Calu3 (cell line): ENCODE results near the gene C12orf56. TPM values are rescaled to one million over a fixed set of nuclear protein-coding genes. Genes with fewer than 3 reads are reported as not detected.

Experiments
- BruUV-seq: library from RNA; stranded (reverse); fragments of 400-500 nt; replicated peaks from 2 replicates; lab custom pipeline; 2021; lab: Mats Ljungman, UMichigan
- CTCF ChIA-PET: fragments of 300-600 bp; sonication (Branson Sonifier 250); formaldehyde crosslinking; loops from one replicate; lab custom pipeline; 2022; ENCODE audit warnings: antibody characterized with exemption; lab: Charles Lee
- DNase-seq: peaks from one replicate; pipeline ENCODE4 v3.0.0; 2022
- H3K27ac Mint-ChIP-seq: one replicate; pipeline ENCODE4 v1.8.0; 2022; ENCODE audit warnings: mixed read lengths; ENCODE audit not compliant: unreplicated experiment
- H3K27me3 Mint-ChIP-seq: one replicate; pipeline ENCODE4 v1.8.0; 2022; ENCODE audit warnings: mixed read lengths; ENCODE audit not compliant: unreplicated experiment
- H3K36me3 Mint-ChIP-seq: one replicate; pipeline ENCODE4 v1.8.0; 2022; ENCODE audit warnings: mild to moderate bottlenecking, moderate library complexity, mixed read lengths; ENCODE audit not compliant: insufficient read depth, unreplicated experiment
- H3K4me1 Mint-ChIP-seq: one replicate; pipeline ENCODE4 v1.8.0; 2022; ENCODE audit warnings: mild to moderate bottlenecking, low read depth, mixed read lengths; ENCODE audit not compliant: unreplicated experiment
- H3K4me3 Mint-ChIP-seq: one replicate; pipeline ENCODE4 v1.8.0; 2022; ENCODE audit warnings: mild to moderate bottlenecking, low read depth, moderate library complexity, mixed read lengths; ENCODE audit not compliant: unreplicated experiment
- H3K9me3 Mint-ChIP-seq: one replicate; pipeline ENCODE4 v1.8.0; 2022; ENCODE audit warnings: low read depth, mixed read lengths; ENCODE audit not compliant: unreplicated experiment
- CTCF ChIP-seq: fragments of 200-600 bp; IDR thresholded peaks from one replicate; pipeline ENCODE4 v1.8.0; 2022; ENCODE audit warnings: antibody characterized with exemption; ENCODE audit not compliant: unreplicated experiment
- intact Hi-C: fragments of 100-400 bp; cut with micrococcal nuclease; formaldehyde crosslinking; loops from one replicate; pipeline ENCODE4 v1.10.0; 2022; ENCODE audit not compliant: unreplicated experiment
- total RNA-seq: library from RNA; stranded (reverse); gene quantifications from 2 replicates; pipeline ENCODE4 v1.2.3, GENCODE V29; 2022

Gene C12orf56
- total RNA-seq, 1 experiment from 2014 or later = 4.7 TPM

GRCh38 chr12:64237382-64237781 is 153.2 kb downstream of the C12orf56 start:
- BruUV-seq = no TSS peak
- Mint-ChIP-seq H3K4me3 (no peak overlapping the region), H3K27ac (no peak overlapping the region), H3K27me3 (no peaks in the 10 kb centered on the region), H3K36me3 (no peaks in the 10 kb centered on the region), H3K4me1 (no peaks in the 10 kb centered on the region), H3K9me3 (no peaks in the 10 kb centered on the region)
- CTCF ChIA-PET = interaction anchor here (1.2 kb wide), 1 partner anchor 398 kb away, joined by 3 read pairs; no protein-coding TSS in a partner anchor
- DNase-seq = no peak
- intact Hi-C loops = no loop called here
- TF ChIP-seq CTCF = no peak

GRCh38 chr12:64236549-64236948 is 154.0 kb downstream of the C12orf56 start:
- H3K4me1 Mint-ChIP-seq = no peaks in the 10 kb centered on the region
- BruUV-seq = no TSS peak
- CTCF ChIA-PET = interaction anchor here (1.1 kb wide), 1 partner anchor 397 kb away, joined by 4 read pairs; no protein-coding TSS in a partner anchor
- no peak overlapping the region for H3K4me3 Mint-ChIP-seq
- H3K9me3 Mint-ChIP-seq = no peaks in the 10 kb centered on the region
- H3K27ac Mint-ChIP-seq = no peak overlapping the region
- DNase-seq = no peak
- intact Hi-C loops = no loop called here
- H3K27me3 Mint-ChIP-seq = no peaks in the 10 kb centered on the region
- H3K36me3 Mint-ChIP-seq = no peaks in the 10 kb centered on the region
- TF ChIP-seq CTCF = no peak

- no peak overlapping the region for H3K4me3 Mint-ChIP-seq
- DNase-seq = no peak
- no TSS peak for BruUV-seq
- no peaks in the 10 kb centered on the region for H3K9me3 Mint-ChIP-seq
- H3K27ac Mint-ChIP-seq = no peak overlapping the region
- no peak for TF ChIP-seq CTCF
- no peaks in the 10 kb centered on the region for H3K36me3 Mint-ChIP-seq
- no peaks in the 10 kb centered on the region for H3K27me3 Mint-ChIP-seq
- CTCF ChIA-PET = interaction anchor here (0.5 kb wide), 1 partner anchor 25 kb away, joined by 3 read pairs; no protein-coding TSS in a partner anchor
- no peaks in the 10 kb centered on the region for H3K4me1 Mint-ChIP-seq
- intact Hi-C loops = no loop called here
Observed at GRCh38 chr12:64232196-64232595, 158.4 kb downstream of the C12orf56 start.

GRCh38 chr12:64229796-64230195 is 160.8 kb downstream of the C12orf56 start:
- Mint-ChIP-seq H3K27me3 (no peaks in the 10 kb centered on the region), H3K36me3 (no peaks in the 10 kb centered on the region), H3K4me1 (no peaks in the 10 kb centered on the region), H3K9me3 (no peaks in the 10 kb centered on the region), H3K4me3 (no peak overlapping the region), H3K27ac (no peak overlapping the region)
- no peak for DNase-seq
- no TSS peak for BruUV-seq
- CTCF ChIA-PET = interaction anchor here (0.6 kb wide), 1 partner anchor 11 kb away, joined by 3 read pairs; no protein-coding TSS in a partner anchor
- TF ChIP-seq CTCF = no peak
- intact Hi-C loops = no loop called here
